Left lung (tissue), 10 donors: Measurements from ENCODE around the gene SYCE1L. TPM values are rescaled to one million over a fixed set of nuclear protein-coding genes. Genes with fewer than 3 reads are reported as not detected.
A peak's percentile ranks its signal among the peaks of the same experiment; 100 is the strongest.

Experiments used
- ATAC-seq: fragments of 200-7000 bp; cut with Tn5 transposase; one replicate; pipeline ENCODE4 v1.9.1; 2020; ENCODE audit warnings: moderate library complexity
- DNase-seq, 4 donors: peaks; one replicate each; pipeline ENCODE4 v3.0.0-alpha.2; 2013 to 2020
- H3K27ac ChIP-seq, 2 donors: fragments of 200-600 bp; sonication (generic) in 1 of 2; one replicate each; pipeline versions ENCODE4 v1.5.0 to v1.8.0; 2020 to 2021
- H3K27me3 ChIP-seq, 2 donors: fragments of 200-600 bp; sonication (generic) in 1 of 2; one replicate each; pipeline versions ENCODE4 v1.5.0 to v1.8.0; 2020 to 2021
- H3K36me3 ChIP-seq, 2 donors: fragments of 200-600 bp; sonication (generic) in 1 of 2; one replicate each; pipeline versions ENCODE4 v1.5.0 to v1.8.0; 2020 to 2021
- H3K4me1 ChIP-seq, 2 donors: fragments of 200-600 bp; one replicate each; pipeline ENCODE4 v1.8.0; 2021
- H3K4me3 ChIP-seq, 2 donors: fragments of 200-600 bp; sonication (generic) in 1 of 2; one replicate each; pipeline versions ENCODE4 v1.5.0 to v1.8.0; 2020 to 2021; ENCODE audit warnings: mild to moderate bottlenecking in 1 of 2
- H3K9me3 ChIP-seq, 2 donors: fragments of 200-600 bp; sonication (generic) in 1 of 2; one replicate each; pipeline versions ENCODE4 v1.5.0 to v1.8.0; 2020 to 2021
- intact Hi-C, 2 donors: fragments of 100-400 bp; cut with DNase I; formaldehyde crosslinking; loops; one replicate each; pipeline versions ENCODE4 v1.11.2 to v1.14.2; 2022
- polyA plus RNA-seq, 6 donors: library from polyadenylated mRNA; unstranded; fragments of 120-200 nt; gene quantifications; one replicate each; pipeline ENCODE4 v1.2.1, GENCODE V29; 2013; ENCODE audit not compliant: insufficient read length in 6 of 6
- total RNA-seq, 2 donors: library from RNA; stranded (reverse); fragmentation: NEBNext Ultra II Directional; extraction: Animal tissue kit (Norgen Biotek cat#: 25700); gene quantifications; one replicate each; pipeline ENCODE4 v1.2.1, GENCODE V29; 2021
- TF ChIP-seq, protein P1 (sequence below), 2 donors: fragments of 200-600 bp; sonication (generic) in 1 of 2; IDR thresholded peaks; one replicate each; pipeline versions ENCODE4 v1.5.0 to v1.8.0; 2021; ENCODE audit warnings: antibody characterized with exemption in 2 of 2
- donor health status: DM: no; HTN: yes; CAD: no.
- donor health status: DM: no; HTN: no; CAD: no.

The SYCE1L gene
- total and polyA plus RNA-seq, 8 donors: 2.2 to 5.7 (median 3.6) TPM

DNA sequence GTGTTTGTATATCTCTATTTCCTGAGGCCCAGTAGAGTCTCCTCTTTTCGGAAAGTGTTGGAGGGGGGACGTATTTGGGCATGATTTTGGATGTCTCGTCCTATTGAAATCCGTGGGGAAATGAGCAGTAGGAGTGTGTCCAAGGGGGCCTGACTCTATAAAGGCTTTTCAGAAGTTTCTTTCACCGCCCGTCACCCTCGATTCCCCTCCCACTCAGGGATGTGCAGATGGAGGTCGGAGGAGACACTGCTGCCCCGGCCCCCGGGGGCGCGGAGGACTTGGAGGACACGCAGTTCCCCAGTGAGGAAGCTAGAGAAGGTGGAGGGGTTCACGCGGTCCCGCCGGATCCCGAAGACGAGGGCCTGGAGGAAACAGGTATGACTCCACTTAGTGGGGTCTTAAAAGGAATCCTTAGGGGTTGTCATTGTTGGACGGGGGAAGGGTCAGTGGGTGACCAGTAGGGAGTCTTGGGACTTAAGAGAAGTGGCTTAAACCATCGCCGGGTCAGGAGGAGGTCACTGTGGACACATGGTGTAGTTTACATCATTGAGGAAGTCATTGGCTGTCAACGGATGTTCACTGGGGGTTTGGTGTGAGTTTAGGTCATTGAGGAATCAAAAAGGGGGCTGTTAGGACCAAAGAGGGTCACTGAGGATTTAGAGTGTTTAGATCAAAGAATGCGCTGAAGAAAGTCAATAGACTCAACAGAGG, 7.8 kb upstream of the SYCE1L start:
- TF ChIP-seq, protein P1, sequence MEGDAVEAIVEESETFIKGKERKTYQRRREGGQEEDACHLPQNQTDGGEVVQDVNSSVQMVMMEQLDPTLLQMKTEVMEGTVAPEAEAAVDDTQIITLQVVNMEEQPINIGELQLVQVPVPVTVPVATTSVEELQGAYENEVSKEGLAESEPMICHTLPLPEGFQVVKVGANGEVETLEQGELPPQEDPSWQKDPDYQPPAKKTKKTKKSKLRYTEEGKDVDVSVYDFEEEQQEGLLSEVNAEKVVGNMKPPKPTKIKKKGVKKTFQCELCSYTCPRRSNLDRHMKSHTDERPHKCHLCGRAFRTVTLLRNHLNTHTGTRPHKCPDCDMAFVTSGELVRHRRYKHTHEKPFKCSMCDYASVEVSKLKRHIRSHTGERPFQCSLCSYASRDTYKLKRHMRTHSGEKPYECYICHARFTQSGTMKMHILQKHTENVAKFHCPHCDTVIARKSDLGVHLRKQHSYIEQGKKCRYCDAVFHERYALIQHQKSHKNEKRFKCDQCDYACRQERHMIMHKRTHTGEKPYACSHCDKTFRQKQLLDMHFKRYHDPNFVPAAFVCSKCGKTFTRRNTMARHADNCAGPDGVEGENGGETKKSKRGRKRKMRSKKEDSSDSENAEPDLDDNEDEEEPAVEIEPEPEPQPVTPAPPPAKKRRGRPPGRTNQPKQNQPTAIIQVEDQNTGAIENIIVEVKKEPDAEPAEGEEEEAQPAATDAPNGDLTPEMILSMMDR (IDR thresholded peaks at IDR 0.05): no peak
- Histone ChIP-seq H3K4me3 (peak overlapping the region; percentile 63 to 67), H3K27ac (peak overlapping the region; percentile 96 to 100), H3K9me3 (no peaks in the 10 kb centered on the region), H3K27me3 (no peaks in the 10 kb centered on the region), H3K4me1 (peaks cover 5 to 26% of the 10 kb centered on the region in 2 donors), H3K36me3 (peaks cover 0 to 34% of the 10 kb centered on the region in 2 donors)
- DNase-seq (peak in 2 of 4 donors; percentile 51 to 86), ATAC-seq (peak; percentile 11)
- intact Hi-C loops: no loop called here

DNA sequence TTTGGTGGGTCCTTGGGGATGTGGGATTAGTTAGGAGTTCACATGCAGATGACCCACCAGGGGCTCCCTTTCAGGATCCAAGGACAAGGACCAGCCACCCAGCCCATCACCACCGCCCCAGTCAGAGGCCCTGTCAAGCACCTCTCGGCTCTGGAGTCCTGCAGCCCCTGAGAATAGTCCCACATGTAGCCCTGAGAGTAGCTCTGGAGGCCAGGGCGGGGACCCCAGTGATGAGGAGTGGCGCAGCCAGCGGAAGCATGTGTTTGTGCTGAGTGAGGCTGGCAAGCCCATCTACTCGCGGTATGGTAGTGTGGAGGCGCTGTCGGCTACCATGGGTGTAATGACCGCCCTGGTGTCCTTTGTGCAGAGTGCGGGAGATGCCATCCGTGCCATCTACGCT, 5.8 kb upstream of the SYCE1L start:
- H3K27me3 ChIP-seq: no peaks in the 10 kb centered on the region
- H3K9me3 ChIP-seq: no peaks in the 10 kb centered on the region
- peaks cover 5 to 26% of the 10 kb centered on the region in 2 donors for H3K4me1 ChIP-seq
- no peak for DNase-seq
- H3K27ac ChIP-seq: no peak overlapping the region
- no peak overlapping the region for H3K4me3 ChIP-seq
- peaks cover 0 to 54% of the 10 kb centered on the region in 2 donors for H3K36me3 ChIP-seq
- intact Hi-C loops: no loop called here
- no peak for ATAC-seq
- TF ChIP-seq, protein P1 (IDR thresholded peaks at IDR 0.05): no peak

DNA sequence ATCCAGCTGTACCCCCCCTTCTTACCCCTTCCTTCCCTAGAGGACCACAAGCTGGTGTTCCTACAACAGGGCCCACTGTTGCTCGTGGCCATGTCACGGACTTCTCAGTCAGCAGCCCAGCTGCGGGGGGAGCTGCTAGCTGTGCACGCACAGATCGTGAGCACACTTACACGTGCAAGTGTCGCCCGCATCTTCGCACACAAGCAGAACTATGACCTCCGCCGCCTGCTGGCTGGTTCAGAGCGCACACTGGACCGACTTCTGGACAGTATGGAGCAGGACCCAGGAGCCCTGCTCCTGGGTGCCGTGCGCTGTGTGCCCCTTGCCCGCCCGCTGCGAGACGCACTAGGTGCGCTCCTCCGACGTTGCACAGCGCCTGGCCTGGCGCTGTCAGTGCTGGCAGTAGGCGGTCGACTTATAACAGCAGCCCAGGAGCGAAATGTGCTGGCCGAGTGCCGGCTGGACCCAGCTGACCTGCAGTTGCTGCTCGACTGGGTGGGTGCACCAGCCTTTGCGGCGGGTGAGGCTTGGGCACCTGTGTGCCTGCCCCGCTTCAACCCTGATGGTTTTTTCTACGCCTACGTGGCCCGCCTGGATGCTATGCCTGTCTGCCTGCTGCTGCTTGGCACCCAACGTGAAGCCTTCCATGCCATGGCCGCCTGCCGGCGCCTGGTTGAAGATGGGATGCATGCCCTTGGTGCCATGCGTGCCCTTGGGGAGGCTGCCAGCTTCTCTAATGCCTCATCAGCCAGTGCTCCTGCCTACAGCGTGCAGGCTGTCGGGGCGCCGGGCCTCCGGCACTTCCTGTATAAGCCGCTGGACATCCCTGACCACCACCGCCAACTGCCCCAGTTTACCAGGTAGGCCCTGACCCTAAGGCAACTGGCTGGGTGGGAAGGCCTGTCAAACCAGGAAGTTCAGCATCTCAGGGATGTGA, 4.6 kb upstream of the SYCE1L start:
- intact Hi-C loops: no loop called here
- DNase-seq: peak in 1 of 4 donors; percentile 78
- H3K36me3 ChIP-seq: peaks cover 0 to 66% of the 10 kb centered on the region in 2 donors

DNA sequence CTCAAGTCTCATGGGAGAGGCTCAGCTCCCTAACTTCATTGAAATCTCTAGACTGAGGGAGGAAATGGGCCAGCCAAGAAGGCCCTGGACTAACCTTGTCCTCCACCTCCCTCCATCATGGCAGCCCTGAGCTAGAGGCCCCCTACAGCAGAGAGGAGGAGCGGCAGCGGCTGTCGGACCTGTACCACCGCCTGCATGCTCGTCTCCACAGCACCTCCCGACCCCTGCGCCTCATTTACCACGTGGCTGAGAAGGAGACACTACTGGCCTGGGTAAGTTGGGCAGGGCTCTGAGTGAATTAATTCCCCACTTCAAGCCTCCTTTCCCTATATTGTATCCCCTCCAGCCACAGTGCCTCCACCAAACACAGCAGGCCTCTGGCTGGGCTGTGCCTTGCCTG, 3.8 kb upstream of the SYCE1L start:
- Histone ChIP-seq H3K27me3 (no peaks in the 10 kb centered on the region), H3K9me3 (no peaks in the 10 kb centered on the region), H3K4me1 (peaks cover 5 to 23% of the 10 kb centered on the region in 2 donors), H3K4me3 (no peak overlapping the region), H3K36me3 (peaks cover 0 to 74% of the 10 kb centered on the region in 2 donors), H3K27ac (no peak overlapping the region)
- intact Hi-C loops: no loop called here
- DNase-seq (no peak), ATAC-seq (no peak)
- TF ChIP-seq, protein P1 (IDR thresholded peaks at IDR 0.05): no peak

More for the DNA sequence above, 4.6 kb upstream of the SYCE1L start:
- H3K27me3 ChIP-seq: no peaks in the 10 kb centered on the region
- H3K4me1 ChIP-seq: peaks cover 5 to 26% of the 10 kb centered on the region in 2 donors
- no peak overlapping the region for H3K27ac ChIP-seq
- no peaks in the 10 kb centered on the region for H3K9me3 ChIP-seq
- TF ChIP-seq, protein P1 (IDR thresholded peaks at IDR 0.05): no peak
- H3K4me3 ChIP-seq: no peak overlapping the region
- no peak for ATAC-seq

GRCh38 chr16:77197747-77198146, 1.5 kb upstream of the SYCE1L start:
- intact Hi-C loops: no loop called here
- DNase-seq (no peak), ATAC-seq (no peak)
- H3K9me3 ChIP-seq: no peaks in the 10 kb centered on the region
- no peak overlapping the region for H3K4me3 ChIP-seq
- H3K4me1 ChIP-seq: peaks cover 0 to 11% of the 10 kb centered on the region in 2 donors
- H3K36me3 ChIP-seq: peaks cover 0 to 84% of the 10 kb centered on the region in 2 donors
- TF ChIP-seq, protein P1 (IDR thresholded peaks at IDR 0.05): no peak
- H3K27me3 ChIP-seq: no peaks in the 10 kb centered on the region
- H3K27ac ChIP-seq: no peak overlapping the region
